Fibroblast of lung (primary cell): ENCODE data around the gene NOC4L. TPM values are rescaled to one million over a fixed set of nuclear protein-coding genes. Genes with fewer than 3 reads are reported as not detected.

Experiments used
- DNase-seq, 2 donors: peaks; one replicate each; pipeline versions ENCODE4 v3.0.0 to v3.0.0-alpha.2; 2010; ENCODE audit warnings: low read depth in 2 of 2
- H2AFZ ChIP-seq: 2 replicates; pipeline ENCODE4 v1.5.1; 2012; ENCODE audit warnings: low read length, control low read depth, inconsistent platforms
- H3K27ac ChIP-seq: 2 replicates; pipeline ENCODE4 v1.5.1; 2011; ENCODE audit warnings: low read length, control low read depth; ENCODE audit not compliant: insufficient read depth
- H3K27me3 ChIP-seq: 2 replicates; pipeline ENCODE4 v1.5.1; 2011; ENCODE audit warnings: mild to moderate bottlenecking, low read length; ENCODE audit not compliant: control insufficient read depth, insufficient read depth
- H3K36me3 ChIP-seq: 2 replicates; pipeline ENCODE4 v1.5.1; 2011; ENCODE audit warnings: low read length; ENCODE audit not compliant: control insufficient read depth, insufficient read depth
- H3K4me1 ChIP-seq: 2 replicates; pipeline ENCODE4 v1.5.1; 2011; ENCODE audit warnings: low read length; ENCODE audit not compliant: control insufficient read depth, insufficient read depth; ENCODE audit errors: extremely low read depth
- H3K4me2 ChIP-seq: 2 replicates; pipeline ENCODE4 v1.5.1; 2011; ENCODE audit warnings: low read length, control low read depth; ENCODE audit not compliant: insufficient read depth; ENCODE audit errors: extremely low read depth
- H3K4me3 ChIP-seq, 4 experiments: fragments of 200-600 bp in 1 of 4; sonication (generic) in 1 of 4; replicated peaks in 1 of 4; 2 replicates each; pipeline ENCODE4 v1.5.1; 2011 to 2016; ENCODE audit warnings: low read length in 4 of 4, low read depth in 3 of 4, mild to moderate bottlenecking in 3 of 4, control low read depth in 2 of 4, inconsistent platforms in 1 of 4, mixed read lengths in 1 of 4; ENCODE audit not compliant: insufficient read depth in 1 of 4; ENCODE audit errors: control extremely low read depth in 1 of 4
- H3K79me2 ChIP-seq: 2 replicates; pipeline ENCODE4 v1.5.1; 2012; ENCODE audit warnings: mild to moderate bottlenecking, low read length, inconsistent platforms; ENCODE audit not compliant: control insufficient read depth, insufficient read depth
- H3K9ac ChIP-seq: 2 replicates; pipeline ENCODE4 v1.5.1; 2011; ENCODE audit warnings: mild to moderate bottlenecking, low read length, control low read depth; ENCODE audit not compliant: insufficient read depth
- H3K9me3 ChIP-seq: 2 replicates; pipeline ENCODE4 v1.5.1; 2012; ENCODE audit warnings: low read depth, low read length; ENCODE audit not compliant: control insufficient read depth, insufficient read depth
- H4K20me1 ChIP-seq: 2 replicates; pipeline ENCODE4 v1.5.1; 2011; ENCODE audit warnings: low read length; ENCODE audit not compliant: control insufficient read depth, insufficient read depth; ENCODE audit errors: extremely low read depth
- CTCF ChIP-seq, 2 donors: IDR thresholded peaks in 1 of 2; conservative IDR thresholded peaks in 1 of 2; 1 replicate in 1 of 2; 2 replicates in 1 of 2; pipeline ENCODE4 v1.5.1; 2011 to 2012; ENCODE audit warnings: low read length in 2 of 2, control low read depth in 1 of 2, inconsistent platforms in 1 of 2, low read depth in 1 of 2, mild to moderate bottlenecking in 1 of 2
- EZH2 ChIP-seq: IDR thresholded peaks from 2 replicates; pipeline ENCODE4 v1.5.1; 2012; ENCODE audit warnings: low read length, control low read depth, mild to moderate bottlenecking; ENCODE audit errors: missing control alignments
- polyA minus RNA-seq: library from RNA; depleted of rRNA, polyadenylated mRNA; stranded (reverse); fragments of >200 nt; gene quantifications from 2 replicates; pipeline ENCODE4 v1.2.3, GENCODE V29; 2011; ENCODE audit warnings: low replicate concordance
- polyA plus RNA-seq, 2 donors: library from polyadenylated mRNA; depleted of rRNA in 1 of 2; stranded (reverse) in 1 of 2; unstranded in 1 of 2; fragments of >200 nt; gene quantifications; 2 replicates each; pipeline ENCODE4 v1.2.1, GENCODE V29; 2011 to 2012; ENCODE audit warnings: missing spikeins in 1 of 2
- total RNA-seq: library from RNA; depleted of rRNA; stranded (reverse); fragments of >200 nt; gene quantifications from 2 replicates; pipeline ENCODE4 v1.2.1, GENCODE V29; 2014

The NOC4L gene
- total RNA-seq, result 5.6 and 6.8 TPM in 2 replicates
- 3.0 and 5.8 TPM in 2 replicates for polyA plus RNA-seq
- polyA plus RNA-seq (2012), result 12.0 and 20.8 TPM in 2 replicates
- 6.0 and 16.2 TPM in 2 replicates for polyA minus RNA-seq

GRCh38 chr12:132144115-132144809 is at the start of gene NOC4L, which contains the start of gene DDX51:
Gene NOC4L (plus strand): TSS chr12:132144457. CDS start chr12:132144489, 32 bp downstream.
Gene DDX51 (minus strand): TSS chr12:132144319. CDS start chr12:132144296, 23 bp downstream.
- H3K4me1 ChIP-seq, result peaks cover 4% of the 10 kb centered on the region
- H3K4me3 ChIP-seq, result peak within 1 kb of the TSS; percentile 65 to 85 (median 82)
- TF ChIP-seq EZH2 (no peak), CTCF (conservative IDR thresholded peaks at IDR 0.05 in 1 of 2, IDR thresholded peaks at IDR 0.05 in 1 of 2; ENCODE audit: low read depth in 1 of 2, low read length in 2 of 2) (no peak)
- H3K27ac ChIP-seq, result peak within 1 kb of the TSS; percentile 87
- H3K36me3 ChIP-seq, result peaks cover 21% of the 10 kb centered on the region
- peaks cover 28% of the 10 kb centered on the region for H3K79me2 ChIP-seq
- H3K27me3 ChIP-seq, result no peaks in the 10 kb centered on the region
- no peaks in the 10 kb centered on the region for H4K20me1 ChIP-seq
- H2AFZ ChIP-seq, result peak within 1 kb of the TSS; percentile 41
- H3K9ac ChIP-seq, result peak within 1 kb of the TSS; percentile 90
- H3K9me3 ChIP-seq, result no peaks in the 10 kb centered on the region
- DNase-seq, result peak; percentile 91 to 95
- peak within 1 kb of the TSS; percentile 90 for H3K4me2 ChIP-seq

GRCh38 chr12:132095520-132096409 is 48.5 kb upstream of the NOC4L start:
- no peaks in the 10 kb centered on the region for H3K9me3 ChIP-seq
- H3K4me1 ChIP-seq, result no peaks in the 10 kb centered on the region
- peaks cover 2% of the 10 kb centered on the region for H3K79me2 ChIP-seq
- no peak overlapping the region for H3K4me3 ChIP-seq
- no peak overlapping the region for H3K4me2 ChIP-seq
- H3K27ac ChIP-seq, result no peak overlapping the region
- no peak for TF ChIP-seq EZH2
- no peak for TF ChIP-seq CTCF (conservative IDR thresholded peaks at IDR 0.05 in 1 of 2, IDR thresholded peaks at IDR 0.05 in 1 of 2; ENCODE audit: low read depth in 1 of 2, low read length in 2 of 2)
- no peak overlapping the region for H2AFZ ChIP-seq
- no peaks in the 10 kb centered on the region for H4K20me1 ChIP-seq
- no peak overlapping the region for H3K9ac ChIP-seq
- H3K27me3 ChIP-seq, result no peaks in the 10 kb centered on the region
- DNase-seq, result no peak
- H3K36me3 ChIP-seq, result peaks cover 12% of the 10 kb centered on the region

GRCh38 chr12:132099739-132100138 is 44.5 kb upstream of the NOC4L start:
- TF ChIP-seq EZH2 (no peak), CTCF (conservative IDR thresholded peaks at IDR 0.05 in 1 of 2, IDR thresholded peaks at IDR 0.05 in 1 of 2; ENCODE audit: low read depth in 1 of 2, low read length in 2 of 2) (no peak)
- peaks cover 12% of the 10 kb centered on the region for H3K36me3 ChIP-seq
- H4K20me1 ChIP-seq, result no peaks in the 10 kb centered on the region

More at GRCh38 chr12:132099739-132100138, 44.5 kb upstream of the NOC4L start:
- Histone ChIP-seq H3K4me2 (no peak overlapping the region), H3K9ac (no peak overlapping the region), H3K79me2 (peaks cover 2% of the 10 kb centered on the region), H3K27me3 (no peaks in the 10 kb centered on the region), H3K27ac (no peak overlapping the region), H3K9me3 (no peaks in the 10 kb centered on the region), H3K4me1 (no peaks in the 10 kb centered on the region), H2AFZ (no peak overlapping the region), H3K4me3 (no peak overlapping the region)
- no peak for DNase-seq
